Mesothelial cell of epicardium (in vitro differentiated cells): ENCODE results near the gene TUBG2. TPM values are rescaled to one million over a fixed set of nuclear protein-coding genes. Genes with fewer than 3 reads are reported as not detected.
A peak's percentile ranks its signal among the peaks of the same experiment; 100 is the strongest.
"Not testable (repeated sequence)": the region's sequence is repeated elsewhere in the genome, so short reads cannot be mapped to it uniquely, and the experiment has no call there.

ENCODE experiments used
- DNase-seq, 2 experiments: peaks; one replicate each; pipeline ENCODE4 v3.0.0; 2021; ENCODE audit warnings: low spot score in 2 of 2; ENCODE audit not compliant: unreplicated experiment in 2 of 2
- H3K27ac Mint-ChIP-seq: 2 replicates; pipeline ENCODE4 v1.8.0; 2021; ENCODE audit warnings: mixed read lengths
- H3K27me3 Mint-ChIP-seq: 2 replicates; pipeline ENCODE4 v1.8.0; 2021; ENCODE audit warnings: low read depth, mixed read lengths
- H3K36me3 Mint-ChIP-seq: 2 replicates; pipeline ENCODE4 v1.8.0; 2021; ENCODE audit warnings: mixed read lengths
- H3K4me1 Mint-ChIP-seq: 2 replicates; pipeline ENCODE4 v1.8.0; 2021; ENCODE audit warnings: mixed read lengths
- H3K4me3 Mint-ChIP-seq: 2 replicates; pipeline ENCODE4 v1.8.0; 2021; ENCODE audit warnings: mild to moderate bottlenecking, moderate library complexity, mixed read lengths
- H3K9me3 Mint-ChIP-seq: 2 replicates; pipeline ENCODE4 v1.8.0; 2021; ENCODE audit warnings: mixed read lengths
- total RNA-seq: library from RNA; stranded (reverse); gene quantifications from 3 replicates; pipeline ENCODE4 v1.2.1, GENCODE V29; 2021
- TF ChIP-seq, protein P1 (sequence below): fragments of 200-600 bp; sonication (generic); IDR thresholded peaks from one replicate; pipeline ENCODE4 v1.5.0; 2021; ENCODE audit warnings: antibody characterized with exemption; ENCODE audit not compliant: unreplicated experiment

TUBG2 gene
- total RNA-seq: 30.6 to 33.7 TPM (median 33.4 TPM) in 3 replicates

DNA sequence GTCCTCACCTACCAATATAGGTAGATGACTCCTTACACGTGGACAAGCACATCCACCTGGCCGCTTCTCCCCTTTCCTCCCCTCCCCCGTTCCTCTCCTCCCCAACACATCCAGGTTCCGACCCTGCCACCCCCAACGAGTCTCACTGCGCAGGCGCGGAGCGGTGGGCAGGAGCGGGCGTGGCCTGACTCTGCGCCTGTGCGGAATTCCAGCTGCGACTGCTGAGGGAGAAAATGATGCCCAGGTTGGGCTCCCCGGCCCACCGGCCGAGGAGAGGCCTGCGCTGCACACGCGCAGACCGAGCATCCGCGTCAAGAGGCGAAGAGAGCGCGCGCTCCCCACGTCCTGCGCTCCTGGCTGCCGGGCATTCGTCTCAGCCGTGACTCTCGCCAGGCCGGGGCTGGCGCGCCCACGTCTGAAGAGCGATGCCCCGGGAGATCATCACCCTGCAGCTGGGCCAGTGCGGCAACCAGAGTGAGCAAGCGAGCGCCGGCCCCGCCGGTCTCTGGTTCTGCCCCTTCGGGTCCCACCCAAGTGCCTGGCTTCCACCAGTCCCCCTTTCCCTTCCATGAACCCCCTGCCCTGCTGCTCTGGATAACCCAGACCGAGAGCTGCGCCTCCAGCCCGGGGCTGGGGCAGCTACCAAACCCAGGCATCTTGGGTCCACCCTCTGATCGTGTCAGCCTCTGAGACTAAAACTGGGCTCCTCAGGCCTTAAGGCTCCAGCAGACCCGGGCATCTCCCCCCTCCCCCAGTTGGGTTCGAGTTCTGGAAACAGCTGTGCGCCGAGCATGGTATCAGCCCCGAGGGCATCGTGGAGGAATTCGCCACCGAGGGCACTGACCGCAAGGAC lies at the start of gene TUBG2:
Gene TUBG2 (plus strand): TSS at position 206 of the 853 bp plus-strand sequence. CDS start 220 bp downstream, at position 426.
- H3K27me3 Mint-ChIP-seq: no peaks in the 10 kb centered on the region
- TF ChIP-seq, protein P1, sequence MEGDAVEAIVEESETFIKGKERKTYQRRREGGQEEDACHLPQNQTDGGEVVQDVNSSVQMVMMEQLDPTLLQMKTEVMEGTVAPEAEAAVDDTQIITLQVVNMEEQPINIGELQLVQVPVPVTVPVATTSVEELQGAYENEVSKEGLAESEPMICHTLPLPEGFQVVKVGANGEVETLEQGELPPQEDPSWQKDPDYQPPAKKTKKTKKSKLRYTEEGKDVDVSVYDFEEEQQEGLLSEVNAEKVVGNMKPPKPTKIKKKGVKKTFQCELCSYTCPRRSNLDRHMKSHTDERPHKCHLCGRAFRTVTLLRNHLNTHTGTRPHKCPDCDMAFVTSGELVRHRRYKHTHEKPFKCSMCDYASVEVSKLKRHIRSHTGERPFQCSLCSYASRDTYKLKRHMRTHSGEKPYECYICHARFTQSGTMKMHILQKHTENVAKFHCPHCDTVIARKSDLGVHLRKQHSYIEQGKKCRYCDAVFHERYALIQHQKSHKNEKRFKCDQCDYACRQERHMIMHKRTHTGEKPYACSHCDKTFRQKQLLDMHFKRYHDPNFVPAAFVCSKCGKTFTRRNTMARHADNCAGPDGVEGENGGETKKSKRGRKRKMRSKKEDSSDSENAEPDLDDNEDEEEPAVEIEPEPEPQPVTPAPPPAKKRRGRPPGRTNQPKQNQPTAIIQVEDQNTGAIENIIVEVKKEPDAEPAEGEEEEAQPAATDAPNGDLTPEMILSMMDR: no peak
- peak within 1 kb of the TSS; percentile 89 for H3K4me3 Mint-ChIP-seq
- peaks cover 12% of the 10 kb centered on the region for H3K36me3 Mint-ChIP-seq
- peak within 1 kb of the TSS; percentile 92 for H3K27ac Mint-ChIP-seq
- peaks cover 6% of the 10 kb centered on the region for H3K9me3 Mint-ChIP-seq
- H3K4me1 Mint-ChIP-seq: peaks cover 26% of the 10 kb centered on the region
- DNase-seq: peak; percentile 88 to 92

DNA sequence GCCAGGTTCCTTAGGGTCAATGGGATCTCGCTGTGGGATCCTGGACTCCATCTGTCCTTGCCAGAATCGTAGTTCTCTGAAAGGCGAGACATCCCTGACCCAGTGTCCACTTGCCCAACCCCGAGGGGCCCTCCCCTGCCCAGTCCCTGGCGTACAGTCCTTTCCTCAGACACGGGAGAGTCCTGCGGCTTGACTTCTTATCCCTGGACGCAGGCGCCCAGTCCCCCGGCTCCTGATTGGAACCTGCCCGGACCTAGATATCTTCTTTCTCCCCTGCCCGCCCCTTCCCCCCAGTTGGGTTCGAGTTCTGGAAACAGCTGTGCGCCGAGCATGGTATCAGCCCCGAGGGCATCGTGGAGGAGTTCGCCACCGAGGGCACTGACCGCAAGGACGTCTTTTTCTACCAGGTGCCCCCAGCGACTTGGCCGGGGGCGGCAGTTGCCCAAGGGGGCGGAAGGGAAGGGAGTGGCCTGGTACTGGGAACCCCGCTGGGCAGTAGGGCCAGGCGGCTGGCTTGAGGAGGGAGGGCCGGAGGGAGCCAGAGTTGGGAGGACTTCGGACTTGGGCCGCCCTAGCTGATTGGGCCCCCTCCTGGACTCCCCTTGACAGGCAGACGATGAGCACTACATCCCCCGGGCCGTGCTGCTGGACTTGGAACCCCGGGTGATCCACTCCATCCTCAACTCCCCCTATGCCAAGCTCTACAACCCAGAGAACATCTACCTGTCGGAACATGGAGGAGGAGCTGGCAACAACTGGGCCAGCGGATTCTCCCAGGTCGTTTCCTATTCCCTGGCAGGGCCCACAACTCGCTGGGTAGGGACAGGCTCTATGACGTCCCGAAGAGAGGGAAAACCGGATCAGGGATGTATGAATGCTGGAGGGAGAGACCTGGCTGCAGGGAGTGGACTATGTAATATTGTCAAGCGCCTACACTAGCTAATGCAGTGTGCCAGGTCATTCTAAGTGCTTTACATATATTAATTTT lies 49.0 kb upstream of the TUBG2 start:
- DNase-seq, H3K27me3 Mint-ChIP-seq, H3K9me3 Mint-ChIP-seq: not testable (repeated sequence)
- H3K4me1 Mint-ChIP-seq: peaks cover 29% of the 10 kb centered on the region
- H3K4me3 Mint-ChIP-seq: peak overlapping the region; percentile 94
- peak overlapping the region; percentile 92 for H3K27ac Mint-ChIP-seq
- H3K36me3 Mint-ChIP-seq: peaks cover 21% of the 10 kb centered on the region

DNA sequence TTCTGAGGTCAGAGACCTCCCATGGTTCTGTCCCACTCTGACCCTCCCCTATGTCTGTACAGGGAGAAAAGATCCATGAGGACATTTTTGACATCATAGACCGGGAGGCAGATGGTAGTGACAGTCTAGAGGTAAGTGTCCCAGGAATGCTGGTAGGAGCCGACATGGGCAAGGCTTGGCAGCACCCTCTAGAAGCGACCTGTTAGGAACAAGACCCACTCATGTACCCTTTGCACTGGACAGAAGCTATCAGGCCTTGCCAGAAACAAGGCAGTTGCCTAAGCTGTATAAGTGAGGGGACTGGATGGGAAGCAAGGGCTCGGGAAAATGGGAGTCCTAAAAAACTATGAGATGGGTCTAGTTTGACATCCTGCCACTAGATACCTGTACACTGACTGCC lies 47.1 kb upstream of the TUBG2 start:
- Mint-ChIP-seq H3K4me3 (no peak overlapping the region), H3K36me3 (peaks cover 30% of the 10 kb centered on the region), H3K27ac (no peak overlapping the region), H3K9me3 (no peaks in the 10 kb centered on the region), H3K4me1 (peaks cover 16% of the 10 kb centered on the region), H3K27me3 (no peaks in the 10 kb centered on the region)
- TF ChIP-seq, protein P1: no peak
- no peak for DNase-seq

DNA sequence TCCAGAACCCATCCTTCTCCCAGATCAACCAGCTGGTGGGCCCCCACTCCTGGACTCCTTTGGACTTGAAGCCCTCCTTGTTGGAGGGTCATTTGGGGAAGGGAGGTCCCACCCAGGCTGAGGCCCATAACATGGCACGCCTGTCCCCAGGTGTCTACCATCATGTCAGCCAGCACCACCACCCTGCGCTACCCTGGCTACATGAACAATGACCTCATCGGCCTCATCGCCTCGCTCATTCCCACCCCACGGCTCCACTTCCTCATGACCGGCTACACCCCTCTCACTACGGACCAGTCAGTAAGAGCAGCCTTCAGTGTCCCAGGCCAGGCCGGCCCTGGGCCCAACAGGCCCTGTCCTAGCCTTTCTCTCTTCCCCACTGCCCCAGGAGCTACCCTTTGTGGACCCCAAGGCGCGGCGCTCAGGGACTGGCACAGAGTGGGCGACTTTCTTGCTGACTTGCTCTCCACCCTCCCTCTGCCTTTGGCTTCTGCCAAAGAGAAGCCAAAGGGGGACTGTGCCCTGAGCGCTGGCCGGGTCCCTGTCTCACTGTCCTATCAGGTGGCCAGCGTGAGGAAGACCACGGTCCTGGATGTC lies 45.3 kb upstream of the TUBG2 start:
- peaks cover 6% of the 10 kb centered on the region for H3K4me1 Mint-ChIP-seq
- H3K4me3 Mint-ChIP-seq: no peak overlapping the region
- no peaks in the 10 kb centered on the region for H3K27me3 Mint-ChIP-seq
- DNase-seq: no peak
- TF ChIP-seq, protein P1: no peak
- no peaks in the 10 kb centered on the region for H3K9me3 Mint-ChIP-seq
- no peak overlapping the region for H3K27ac Mint-ChIP-seq
- peaks cover 30% of the 10 kb centered on the region for H3K36me3 Mint-ChIP-seq

DNA sequence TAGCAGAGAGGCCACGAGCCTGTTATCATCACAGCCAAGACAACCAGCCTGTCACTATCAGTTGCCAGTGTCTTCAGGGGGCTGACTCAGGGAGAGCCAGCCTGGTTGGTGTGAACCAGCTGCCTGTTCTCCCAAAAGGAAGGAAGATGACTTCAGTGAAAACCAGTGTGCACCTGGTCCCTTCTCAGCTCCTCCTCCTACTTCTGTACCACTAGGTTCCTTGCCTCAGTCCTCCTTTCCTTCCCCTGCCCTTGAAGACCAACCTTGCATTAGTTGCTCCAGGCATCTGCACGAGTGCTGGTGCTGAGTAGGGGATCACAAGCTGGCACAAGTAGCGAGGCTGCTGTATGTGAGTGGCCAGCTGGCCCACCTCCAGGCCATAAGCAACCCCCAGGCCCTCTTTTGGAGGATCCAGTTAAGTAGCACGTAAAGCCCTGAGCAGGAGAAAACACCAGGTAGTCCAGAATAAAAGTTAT lies 41.1 kb upstream of the TUBG2 start:
- Mint-ChIP-seq H3K27me3 (no peaks in the 10 kb centered on the region), H3K4me3 (no peak overlapping the region), H3K36me3 (peaks cover 23% of the 10 kb centered on the region), H3K27ac (peak overlapping the region; percentile 34), H3K9me3 (no peaks in the 10 kb centered on the region), H3K4me1 (peaks cover 3% of the 10 kb centered on the region)
- no peak for DNase-seq
- TF ChIP-seq, protein P1: no peak
